C4-2B (cell line): ENCODE results near the gene PPARG.

Experiments used
- ZFX ChIP-seq: fragments of 450-650 bp; IDR thresholded peaks from 2 replicates; pipeline ENCODE4 v1.6.1; 2017
- TF ChIP-seq, protein P1 (sequence below): fragments of 450-650 bp; conservative IDR thresholded peaks from 2 replicates; pipeline ENCODE4 v1.5.1; 2017; ENCODE audit warnings: mild to moderate bottlenecking

DNA sequence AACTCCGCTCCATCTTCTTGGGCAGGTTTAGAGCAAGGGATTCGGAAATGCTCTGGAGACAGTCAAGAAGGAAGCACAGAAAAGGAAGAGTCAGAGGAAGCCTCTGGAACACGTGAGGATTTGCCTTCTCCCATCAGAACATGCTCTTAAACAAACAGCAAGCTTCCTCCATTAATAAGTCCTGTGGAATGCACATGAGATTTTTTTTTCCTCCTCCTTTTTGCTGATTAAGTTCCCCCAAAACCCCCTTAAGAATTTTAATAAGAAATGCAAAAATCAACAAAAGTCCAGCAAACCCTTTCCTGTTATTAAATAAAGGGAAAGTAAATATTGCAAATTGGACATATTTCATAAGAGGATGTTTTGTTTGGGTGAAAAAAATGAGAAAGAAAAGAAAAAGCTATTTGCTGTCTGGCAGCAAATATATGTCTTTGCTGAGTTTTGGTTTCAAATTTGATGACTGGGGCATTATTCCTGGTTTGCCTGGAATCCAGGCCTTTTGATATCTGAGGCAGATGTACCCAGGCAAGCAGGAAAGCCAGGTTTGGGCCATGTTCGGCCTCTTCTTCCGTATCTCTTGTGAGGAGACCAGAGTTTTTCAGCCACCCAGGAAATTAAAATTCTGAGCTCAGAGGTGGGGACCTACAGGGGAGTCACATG, 187.5 kb downstream of the PPARG start:
- TF ChIP-seq, protein P1, sequence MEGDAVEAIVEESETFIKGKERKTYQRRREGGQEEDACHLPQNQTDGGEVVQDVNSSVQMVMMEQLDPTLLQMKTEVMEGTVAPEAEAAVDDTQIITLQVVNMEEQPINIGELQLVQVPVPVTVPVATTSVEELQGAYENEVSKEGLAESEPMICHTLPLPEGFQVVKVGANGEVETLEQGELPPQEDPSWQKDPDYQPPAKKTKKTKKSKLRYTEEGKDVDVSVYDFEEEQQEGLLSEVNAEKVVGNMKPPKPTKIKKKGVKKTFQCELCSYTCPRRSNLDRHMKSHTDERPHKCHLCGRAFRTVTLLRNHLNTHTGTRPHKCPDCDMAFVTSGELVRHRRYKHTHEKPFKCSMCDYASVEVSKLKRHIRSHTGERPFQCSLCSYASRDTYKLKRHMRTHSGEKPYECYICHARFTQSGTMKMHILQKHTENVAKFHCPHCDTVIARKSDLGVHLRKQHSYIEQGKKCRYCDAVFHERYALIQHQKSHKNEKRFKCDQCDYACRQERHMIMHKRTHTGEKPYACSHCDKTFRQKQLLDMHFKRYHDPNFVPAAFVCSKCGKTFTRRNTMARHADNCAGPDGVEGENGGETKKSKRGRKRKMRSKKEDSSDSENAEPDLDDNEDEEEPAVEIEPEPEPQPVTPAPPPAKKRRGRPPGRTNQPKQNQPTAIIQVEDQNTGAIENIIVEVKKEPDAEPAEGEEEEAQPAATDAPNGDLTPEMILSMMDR: no peak
- TF ChIP-seq ZFX: no peak
